HepG2 (cell line): Measurements from ENCODE around the gene ZNF605. TPM values are rescaled to one million over a fixed set of nuclear protein-coding genes. Genes with fewer than 3 reads are reported as not detected.

Experiments used
- ATAC-seq: fragments of 200-7000 bp; cut with Tn5 transposase; 3 replicates; pipeline ENCODE4 v1.9.1; 2020; ENCODE audit warnings: mild to moderate bottlenecking, moderate library complexity
- BruUV-seq: library from RNA; stranded (reverse); fragments of 400-500 nt; replicated peaks from 2 replicates; lab custom pipeline; 2021; lab: Mats Ljungman, UMichigan
- CTCF ChIA-PET: fragments of 300-600 bp; formaldehyde crosslinking; extraction: SDS; loops from one replicate; lab custom pipeline; 2021; ENCODE audit warnings: low total read pairs, inconsistent platforms, low intra/inter-chr PET ratio; lab: Yijun Ruan, JAX
- POLR2A ChIA-PET: fragments of 350-600 bp; sonication (Branson Sonifier 250); formaldehyde crosslinking; loops from one replicate; lab custom pipeline; 2020; ENCODE audit warnings: antibody characterized with exemption, inconsistent platforms; lab: Yijun Ruan, JAX
- DNase-seq: peaks from one replicate; pipeline ENCODE4 v3.0.0-alpha.2; 2015; ENCODE audit warnings: low spot score
- FAIRE-seq: peaks from 3 replicates; lab custom pipeline; 2011; peaks lifted over from hg19 to GRCh38; lab: Jason Lieb, UNC
- H2AFZ ChIP-seq: one replicate; pipeline ENCODE4 v1.6.1; 2011; ENCODE audit warnings: low read length, inconsistent platforms
- H3K27ac ChIP-seq: fragments of 300-600 bp; 3 replicates; pipeline ENCODE4 v1.8.0; 2011; ENCODE audit warnings: mixed run types, mild to moderate bottlenecking, mixed read lengths, low read length, inconsistent platforms; ENCODE audit not compliant: insufficient read depth; ENCODE audit errors: extremely low read length
- H3K27me3 ChIP-seq, 2 experiments: fragments of 200-600 bp in 1 of 2; 2 replicates in 1 of 2; 3 replicates in 1 of 2; pipeline versions ENCODE4 v1.6.0 to v1.8.0; 2011; ENCODE audit warnings: low read length in 2 of 2, mild to moderate bottlenecking in 2 of 2, moderate library complexity in 2 of 2, inconsistent platforms in 1 of 2; ENCODE audit not compliant: insufficient read depth in 2 of 2, control insufficient read depth in 1 of 2
- H3K36me3 ChIP-seq, 2 experiments: fragments of 200-600 bp in 1 of 2; replicated peaks in 1 of 2; 2 replicates in 1 of 2; 3 replicates in 1 of 2; pipeline versions ENCODE4 v1.5.1 to v1.8.0; 2011; ENCODE audit warnings: low read length in 2 of 2, inconsistent platforms in 1 of 2; ENCODE audit not compliant: insufficient read depth in 2 of 2, control insufficient read depth in 1 of 2
- H3K4me1 ChIP-seq: 2 replicates; pipeline ENCODE4 v1.5.1; 2012; ENCODE audit warnings: low read length, inconsistent platforms; ENCODE audit not compliant: insufficient read depth
- H3K4me2 ChIP-seq: 2 replicates; pipeline ENCODE4 v1.6.0; 2011; ENCODE audit warnings: low read depth, low read length, inconsistent platforms
- H3K4me3 ChIP-seq, 3 experiments: fragments of 200-600 bp in 1 of 3; sonication (generic), shearing (Covaris generic) in 1 of 3; replicated peaks in 1 of 3; 2 replicates each; pipeline ENCODE4 v1.5.1; 2011 to 2016; ENCODE audit warnings: low read length in 3 of 3, inconsistent platforms in 2 of 3, low read depth in 2 of 3, mild to moderate bottlenecking in 2 of 3, control low read depth in 1 of 3, mixed read lengths in 1 of 3; ENCODE audit not compliant: insufficient read depth in 1 of 3
- H3K79me2 ChIP-seq: one replicate; pipeline ENCODE4 v1.6.1; 2011; ENCODE audit warnings: low read length, inconsistent platforms; ENCODE audit not compliant: insufficient read depth
- H3K9ac ChIP-seq: 2 replicates; pipeline ENCODE4 v1.6.0; 2011; ENCODE audit warnings: mild to moderate bottlenecking, low read depth, low read length, inconsistent platforms; ENCODE audit not compliant: insufficient read depth
- H3K9me3 ChIP-seq: 2 replicates; pipeline ENCODE4 v1.5.1; 2012; ENCODE audit warnings: mild to moderate bottlenecking, low read length
- H4K20me1 ChIP-seq: 2 replicates; pipeline ENCODE4 v1.6.0; 2011; ENCODE audit warnings: inconsistent platforms, mild to moderate bottlenecking, low read length, moderate library complexity; ENCODE audit not compliant: insufficient read depth
- IKZF4 ChIP-seq: sonication (generic); formaldehyde crosslinking; IDR thresholded peaks from 2 replicates; pipeline ENCODE4 v1.5.1; 2020; ENCODE audit warnings: borderline replicate concordance, mild to moderate bottlenecking, low read depth, missing genetic modification reagents; ENCODE audit errors: not compliant biosample characterization
- MED1 ChIP-seq: sonication (generic); formaldehyde crosslinking; IDR thresholded peaks from 2 replicates; pipeline ENCODE4 v1.4.0; 2020; ENCODE audit warnings: missing genetic modification reagents
- SP4 ChIP-seq: sonication (generic); formaldehyde crosslinking; IDR thresholded peaks from 2 replicates; pipeline ENCODE4 v1.8.1; 2023; ENCODE audit warnings: mild to moderate bottlenecking, missing genetic modification reagents
- TBP ChIP-seq: sonication (generic); formaldehyde crosslinking; IDR thresholded peaks from 2 replicates; pipeline ENCODE4 v1.5.0; 2020; ENCODE audit warnings: missing genetic modification reagents
- ZNF569 ChIP-seq: sonication (generic); formaldehyde crosslinking; IDR thresholded peaks from 2 replicates; pipeline ENCODE4 v1.5.0; 2020; ENCODE audit warnings: mild to moderate bottlenecking, missing genetic modification reagents, moderate library complexity, borderline replicate concordance
- WGBS: methylation state at CpG from one replicate; pipeline ENCODE4 v1.1.6; 2017; ENCODE audit warnings: low lambda C conversion rate; 5-methylcytosine and 5-hydroxymethylcytosine counted together
- in situ Hi-C: cut with HindIII; loops from 2 replicates; pipeline ENCODE4 v1.10.0; 2017; ENCODE audit warnings: low pct_unique_long_range_greater_than_20kb; ENCODE audit not compliant: extremely low pct_ligation_motif_present
- intact Hi-C: fragments of 100-400 bp; cut with micrococcal nuclease; formaldehyde crosslinking; loops from one replicate; pipeline ENCODE4 v1.10.0; 2022; ENCODE audit not compliant: unreplicated experiment
- polyA plus RNA-seq, 8 experiments: library from polyadenylated mRNA; depleted of rRNA in 3 of 8; stranded (reverse) in 7 of 8; unstranded in 1 of 8; fragments of >200 nt; fragmentation: Illumina TruSeq in 4 of 8; extraction: Trizol in 4 of 8; gene quantifications; 2 replicates each; pipeline versions ENCODE4 v1.2.1 to v1.2.3, GENCODE V29; 2011 to 2016; ENCODE audit warnings: low read depth in 4 of 8, missing spikeins in 1 of 8, mixed read lengths in 1 of 8; ENCODE audit not compliant: insufficient read depth in 1 of 8
- total RNA-seq, 5 experiments: library from RNA; depleted of rRNA; stranded (reverse); fragments of >200 nt; fragmentation: Illumina TruSeq; extraction: Trizol; gene quantifications; 2 replicates each; pipeline ENCODE4 v1.2.3, GENCODE V29; 2016; ENCODE audit warnings: low read depth in 1 of 5
- TF ChIP-seq, protein P1 (sequence below): sonication (generic); formaldehyde crosslinking; IDR thresholded peaks from 2 replicates; pipeline ENCODE4 v1.4.0; 2020; ENCODE audit warnings: missing genetic modification reagents
- TF ChIP-seq, protein P2 (sequence below): IDR thresholded peaks from 2 replicates; pipeline ENCODE4 v1.4.0; 2020; ENCODE audit warnings: mild to moderate bottlenecking, missing genetic modification reagents
- TF ChIP-seq, protein P3 (sequence below): sonication (generic); formaldehyde crosslinking; IDR thresholded peaks from 2 replicates; pipeline ENCODE4 v1.4.0; 2020; ENCODE audit warnings: missing genetic modification reagents, borderline replicate concordance
- TF ChIP-seq, protein P4 (sequence below): sonication (generic); formaldehyde crosslinking; IDR thresholded peaks from 2 replicates; pipeline ENCODE4 v1.4.0; 2020; ENCODE audit warnings: missing genetic modification reagents

ZNF605 gene
- total and polyA plus RNA-seq, 2 of the 13 experiments (the other 11 are each of a cell fraction or from before 2014, with no cell fraction given), result 6.7 to 6.8 TPM

DNA sequence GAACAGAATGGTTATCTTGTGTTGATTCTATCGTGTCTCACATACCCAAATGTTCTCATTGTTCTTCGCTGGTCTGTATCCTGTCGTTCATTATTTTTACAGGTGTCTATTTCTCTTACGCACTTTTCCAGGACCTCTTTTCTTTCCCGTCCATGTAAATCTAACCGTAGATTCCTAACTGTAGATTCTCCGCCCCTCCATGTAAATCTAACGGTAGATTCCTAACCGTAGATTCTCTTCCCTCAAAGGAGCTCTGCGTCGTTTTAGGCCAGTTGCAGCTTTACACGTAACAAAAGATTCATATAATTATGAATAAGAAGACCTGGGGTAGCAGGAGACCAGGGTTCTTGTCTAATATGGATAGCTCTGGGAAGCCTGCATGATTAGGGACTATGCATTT is 9.7 kb upstream of the ZNF605 start:
- H2AFZ ChIP-seq, result no peak overlapping the region
- no peak overlapping the region for H3K9ac ChIP-seq
- intact Hi-C loops (no loop called here), in situ Hi-C loops (no loop called here)
- no peak for ATAC-seq
- no peaks in the 10 kb centered on the region for H3K27me3 ChIP-seq
- WGBS, result 81% methylated on average over 12 of the region's 12 CpGs
- H3K36me3 ChIP-seq, result no peaks in the 10 kb centered on the region
- H3K9me3 ChIP-seq, result peaks cover 77% of the 10 kb centered on the region
- ChIA-PET CTCF (no interaction called here), POLR2A (no interaction called here)
- BruUV-seq, result no TSS peak
- no peak overlapping the region for H3K4me2 ChIP-seq
- H4K20me1 ChIP-seq, result no peaks in the 10 kb centered on the region
- no peak overlapping the region for H3K27ac ChIP-seq
- H3K79me2 ChIP-seq, result no peaks in the 10 kb centered on the region
- no peaks in the 10 kb centered on the region for H3K4me1 ChIP-seq
- DNase-seq, result no peak
- no peak for FAIRE-seq
- H3K4me3 ChIP-seq, result no peak overlapping the region
- TF ChIP-seq ZNF569, result no peak
- TF ChIP-seq MED1 (CRISPR knock-in tag), result no peak
- TF ChIP-seq, protein P1, sequence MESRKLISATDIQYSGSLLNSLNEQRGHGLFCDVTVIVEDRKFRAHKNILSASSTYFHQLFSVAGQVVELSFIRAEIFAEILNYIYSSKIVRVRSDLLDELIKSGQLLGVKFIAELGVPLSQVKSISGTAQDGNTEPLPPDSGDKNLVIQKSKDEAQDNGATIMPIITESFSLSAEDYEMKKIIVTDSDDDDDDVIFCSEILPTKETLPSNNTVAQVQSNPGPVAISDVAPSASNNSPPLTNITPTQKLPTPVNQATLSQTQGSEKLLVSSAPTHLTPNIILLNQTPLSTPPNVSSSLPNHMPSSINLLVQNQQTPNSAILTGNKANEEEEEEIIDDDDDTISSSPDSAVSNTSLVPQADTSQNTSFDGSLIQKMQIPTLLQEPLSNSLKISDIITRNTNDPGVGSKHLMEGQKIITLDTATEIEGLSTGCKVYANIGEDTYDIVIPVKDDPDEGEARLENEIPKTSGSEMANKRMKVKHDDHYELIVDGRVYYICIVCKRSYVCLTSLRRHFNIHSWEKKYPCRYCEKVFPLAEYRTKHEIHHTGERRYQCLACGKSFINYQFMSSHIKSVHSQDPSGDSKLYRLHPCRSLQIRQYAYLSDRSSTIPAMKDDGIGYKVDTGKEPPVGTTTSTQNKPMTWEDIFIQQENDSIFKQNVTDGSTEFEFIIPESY (CRISPR knock-in tag), result no peak
- no peak for TF ChIP-seq TBP (CRISPR knock-in tag)
- no peak for TF ChIP-seq IKZF4
- TF ChIP-seq SP4 (CRISPR knock-in tag), result no peak
- TF ChIP-seq, protein P2, sequence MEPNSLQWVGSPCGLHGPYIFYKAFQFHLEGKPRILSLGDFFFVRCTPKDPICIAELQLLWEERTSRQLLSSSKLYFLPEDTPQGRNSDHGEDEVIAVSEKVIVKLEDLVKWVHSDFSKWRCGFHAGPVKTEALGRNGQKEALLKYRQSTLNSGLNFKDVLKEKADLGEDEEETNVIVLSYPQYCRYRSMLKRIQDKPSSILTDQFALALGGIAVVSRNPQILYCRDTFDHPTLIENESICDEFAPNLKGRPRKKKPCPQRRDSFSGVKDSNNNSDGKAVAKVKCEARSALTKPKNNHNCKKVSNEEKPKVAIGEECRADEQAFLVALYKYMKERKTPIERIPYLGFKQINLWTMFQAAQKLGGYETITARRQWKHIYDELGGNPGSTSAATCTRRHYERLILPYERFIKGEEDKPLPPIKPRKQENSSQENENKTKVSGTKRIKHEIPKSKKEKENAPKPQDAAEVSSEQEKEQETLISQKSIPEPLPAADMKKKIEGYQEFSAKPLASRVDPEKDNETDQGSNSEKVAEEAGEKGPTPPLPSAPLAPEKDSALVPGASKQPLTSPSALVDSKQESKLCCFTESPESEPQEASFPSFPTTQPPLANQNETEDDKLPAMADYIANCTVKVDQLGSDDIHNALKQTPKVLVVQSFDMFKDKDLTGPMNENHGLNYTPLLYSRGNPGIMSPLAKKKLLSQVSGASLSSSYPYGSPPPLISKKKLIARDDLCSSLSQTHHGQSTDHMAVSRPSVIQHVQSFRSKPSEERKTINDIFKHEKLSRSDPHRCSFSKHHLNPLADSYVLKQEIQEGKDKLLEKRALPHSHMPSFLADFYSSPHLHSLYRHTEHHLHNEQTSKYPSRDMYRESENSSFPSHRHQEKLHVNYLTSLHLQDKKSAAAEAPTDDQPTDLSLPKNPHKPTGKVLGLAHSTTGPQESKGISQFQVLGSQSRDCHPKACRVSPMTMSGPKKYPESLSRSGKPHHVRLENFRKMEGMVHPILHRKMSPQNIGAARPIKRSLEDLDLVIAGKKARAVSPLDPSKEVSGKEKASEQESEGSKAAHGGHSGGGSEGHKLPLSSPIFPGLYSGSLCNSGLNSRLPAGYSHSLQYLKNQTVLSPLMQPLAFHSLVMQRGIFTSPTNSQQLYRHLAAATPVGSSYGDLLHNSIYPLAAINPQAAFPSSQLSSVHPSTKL, result no peak
- TF ChIP-seq, protein P3, sequence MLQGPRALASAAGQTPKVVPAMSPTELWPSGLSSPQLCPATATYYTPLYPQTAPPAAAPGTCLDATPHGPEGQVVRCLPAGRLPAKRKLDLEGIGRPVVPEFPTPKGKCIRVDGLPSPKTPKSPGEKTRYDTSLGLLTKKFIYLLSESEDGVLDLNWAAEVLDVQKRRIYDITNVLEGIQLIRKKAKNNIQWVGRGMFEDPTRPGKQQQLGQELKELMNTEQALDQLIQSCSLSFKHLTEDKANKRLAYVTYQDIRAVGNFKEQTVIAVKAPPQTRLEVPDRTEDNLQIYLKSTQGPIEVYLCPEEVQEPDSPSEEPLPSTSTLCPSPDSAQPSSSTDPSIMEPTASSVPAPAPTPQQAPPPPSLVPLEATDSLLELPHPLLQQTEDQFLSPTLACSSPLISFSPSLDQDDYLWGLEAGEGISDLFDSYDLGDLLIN, result no peak
- TF ChIP-seq, protein P4, sequence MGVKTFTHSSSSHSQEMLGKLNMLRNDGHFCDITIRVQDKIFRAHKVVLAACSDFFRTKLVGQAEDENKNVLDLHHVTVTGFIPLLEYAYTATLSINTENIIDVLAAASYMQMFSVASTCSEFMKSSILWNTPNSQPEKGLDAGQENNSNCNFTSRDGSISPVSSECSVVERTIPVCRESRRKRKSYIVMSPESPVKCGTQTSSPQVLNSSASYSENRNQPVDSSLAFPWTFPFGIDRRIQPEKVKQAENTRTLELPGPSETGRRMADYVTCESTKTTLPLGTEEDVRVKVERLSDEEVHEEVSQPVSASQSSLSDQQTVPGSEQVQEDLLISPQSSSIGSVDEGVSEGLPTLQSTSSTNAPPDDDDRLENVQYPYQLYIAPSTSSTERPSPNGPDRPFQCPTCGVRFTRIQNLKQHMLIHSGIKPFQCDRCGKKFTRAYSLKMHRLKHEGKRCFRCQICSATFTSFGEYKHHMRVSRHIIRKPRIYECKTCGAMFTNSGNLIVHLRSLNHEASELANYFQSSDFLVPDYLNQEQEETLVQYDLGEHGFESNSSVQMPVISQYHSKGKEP, result no peak
